HepG2 (cell line): ENCODE results near the gene CASP5. TPM values are rescaled to one million over a fixed set of nuclear protein-coding genes. Genes with fewer than 3 reads are reported as not detected.

ENCODE experiments used
- ATAC-seq: fragments of 200-7000 bp; cut with Tn5 transposase; 3 replicates; pipeline ENCODE4 v1.9.1; 2020; ENCODE audit warnings: mild to moderate bottlenecking, moderate library complexity
- BruUV-seq: library from RNA; stranded (reverse); fragments of 400-500 nt; replicated peaks from 2 replicates; lab custom pipeline; 2021; lab: Mats Ljungman, UMichigan
- CTCF ChIA-PET: fragments of 300-600 bp; formaldehyde crosslinking; extraction: SDS; loops from one replicate; lab custom pipeline; 2021; ENCODE audit warnings: low total read pairs, inconsistent platforms, low intra/inter-chr PET ratio; lab: Yijun Ruan, JAX
- POLR2A ChIA-PET: fragments of 350-600 bp; sonication (Branson Sonifier 250); formaldehyde crosslinking; loops from one replicate; lab custom pipeline; 2020; ENCODE audit warnings: antibody characterized with exemption, inconsistent platforms; lab: Yijun Ruan, JAX
- DNase-seq: peaks from one replicate; pipeline ENCODE4 v3.0.0-alpha.2; 2015; ENCODE audit warnings: low spot score
- FAIRE-seq: peaks from 3 replicates; lab custom pipeline; 2011; peaks lifted over from hg19 to GRCh38; lab: Jason Lieb, UNC
- H2AFZ ChIP-seq: one replicate; pipeline ENCODE4 v1.6.1; 2011; ENCODE audit warnings: low read length, inconsistent platforms
- H3K27ac ChIP-seq: fragments of 300-600 bp; 3 replicates; pipeline ENCODE4 v1.8.0; 2011; ENCODE audit warnings: mixed run types, mild to moderate bottlenecking, mixed read lengths, low read length, inconsistent platforms; ENCODE audit not compliant: insufficient read depth; ENCODE audit errors: extremely low read length
- H3K27me3 ChIP-seq, 2 experiments: fragments of 200-600 bp in 1 of 2; 2 replicates in 1 of 2; 3 replicates in 1 of 2; pipeline versions ENCODE4 v1.6.0 to v1.8.0; 2011; ENCODE audit warnings: low read length in 2 of 2, mild to moderate bottlenecking in 2 of 2, moderate library complexity in 2 of 2, inconsistent platforms in 1 of 2; ENCODE audit not compliant: insufficient read depth in 2 of 2, control insufficient read depth in 1 of 2
- H3K36me3 ChIP-seq, 2 experiments: fragments of 200-600 bp in 1 of 2; replicated peaks in 1 of 2; 2 replicates in 1 of 2; 3 replicates in 1 of 2; pipeline versions ENCODE4 v1.5.1 to v1.8.0; 2011; ENCODE audit warnings: low read length in 2 of 2, inconsistent platforms in 1 of 2; ENCODE audit not compliant: insufficient read depth in 2 of 2, control insufficient read depth in 1 of 2
- H3K4me1 ChIP-seq: 2 replicates; pipeline ENCODE4 v1.5.1; 2012; ENCODE audit warnings: low read length, inconsistent platforms; ENCODE audit not compliant: insufficient read depth
- H3K4me2 ChIP-seq: 2 replicates; pipeline ENCODE4 v1.6.0; 2011; ENCODE audit warnings: low read depth, low read length, inconsistent platforms
- H3K4me3 ChIP-seq, 3 experiments: fragments of 200-600 bp in 1 of 3; sonication (generic), shearing (Covaris generic) in 1 of 3; replicated peaks in 1 of 3; 2 replicates each; pipeline ENCODE4 v1.5.1; 2011 to 2016; ENCODE audit warnings: low read length in 3 of 3, inconsistent platforms in 2 of 3, low read depth in 2 of 3, mild to moderate bottlenecking in 2 of 3, control low read depth in 1 of 3, mixed read lengths in 1 of 3; ENCODE audit not compliant: insufficient read depth in 1 of 3
- H3K79me2 ChIP-seq: one replicate; pipeline ENCODE4 v1.6.1; 2011; ENCODE audit warnings: low read length, inconsistent platforms; ENCODE audit not compliant: insufficient read depth
- H3K9ac ChIP-seq: 2 replicates; pipeline ENCODE4 v1.6.0; 2011; ENCODE audit warnings: mild to moderate bottlenecking, low read depth, low read length, inconsistent platforms; ENCODE audit not compliant: insufficient read depth
- H3K9me3 ChIP-seq: 2 replicates; pipeline ENCODE4 v1.5.1; 2012; ENCODE audit warnings: mild to moderate bottlenecking, low read length
- H4K20me1 ChIP-seq: 2 replicates; pipeline ENCODE4 v1.6.0; 2011; ENCODE audit warnings: inconsistent platforms, mild to moderate bottlenecking, low read length, moderate library complexity; ENCODE audit not compliant: insufficient read depth
- KMT2B ChIP-seq: IDR thresholded peaks from 2 replicates; pipeline ENCODE4 v1.6.1; 2016; ENCODE audit warnings: missing genetic modification reagents, missing compliant biosample characterization
- RAD21 ChIP-seq: fragments of 450-650 bp; formaldehyde crosslinking; IDR thresholded peaks from 2 replicates; pipeline ENCODE4 v1.5.0; 2020; ENCODE audit warnings: mild to moderate bottlenecking
- SMC3 ChIP-seq: IDR thresholded peaks from 2 replicates; pipeline ENCODE4 v1.6.1; 2011; ENCODE audit warnings: low read length, improper control_type of control experiment
- STAG1 ChIP-seq: sonication (generic); formaldehyde crosslinking; IDR thresholded peaks from 2 replicates; pipeline ENCODE4 v1.4.0; 2020; ENCODE audit warnings: missing genetic modification reagents
- TFE3 ChIP-seq: IDR thresholded peaks from 2 replicates; pipeline ENCODE4 v1.6.1; 2016
- WGBS: methylation state at CpG from one replicate; pipeline ENCODE4 v1.1.6; 2017; ENCODE audit warnings: low lambda C conversion rate; 5-methylcytosine and 5-hydroxymethylcytosine counted together
- in situ Hi-C: cut with HindIII; loops from 2 replicates; pipeline ENCODE4 v1.10.0; 2017; ENCODE audit warnings: low pct_unique_long_range_greater_than_20kb; ENCODE audit not compliant: extremely low pct_ligation_motif_present
- intact Hi-C: fragments of 100-400 bp; cut with micrococcal nuclease; formaldehyde crosslinking; loops from one replicate; pipeline ENCODE4 v1.10.0; 2022; ENCODE audit not compliant: unreplicated experiment
- polyA plus RNA-seq, 8 experiments: library from polyadenylated mRNA; depleted of rRNA in 3 of 8; stranded (reverse) in 7 of 8; unstranded in 1 of 8; fragments of >200 nt; fragmentation: Illumina TruSeq in 4 of 8; extraction: Trizol in 4 of 8; gene quantifications; 2 replicates each; pipeline versions ENCODE4 v1.2.1 to v1.2.3, GENCODE V29; 2011 to 2016; ENCODE audit warnings: low read depth in 4 of 8, missing spikeins in 1 of 8, mixed read lengths in 1 of 8; ENCODE audit not compliant: insufficient read depth in 1 of 8
- total RNA-seq, 5 experiments: library from RNA; depleted of rRNA; stranded (reverse); fragments of >200 nt; fragmentation: Illumina TruSeq; extraction: Trizol; gene quantifications; 2 replicates each; pipeline ENCODE4 v1.2.3, GENCODE V29; 2016; ENCODE audit warnings: low read depth in 1 of 5
- TF ChIP-seq, protein P1 (sequence below): sonication (generic); formaldehyde crosslinking; IDR thresholded peaks from 2 replicates; pipeline ENCODE4 v1.5.0; 2020; ENCODE audit warnings: mild to moderate bottlenecking, missing genetic modification reagents, moderate library complexity
- TF ChIP-seq, protein P2 (sequence below): sonication (generic); formaldehyde crosslinking; IDR thresholded peaks from 2 replicates; pipeline ENCODE4 v1.5.0; 2020; ENCODE audit warnings: missing genetic modification reagents, mild to moderate bottlenecking, borderline replicate concordance

CASP5 gene
- total and polyA plus RNA-seq, 2 of the 13 experiments (the other 11 are each of a cell fraction or from before 2014, with no cell fraction given) = not detected

DNA sequence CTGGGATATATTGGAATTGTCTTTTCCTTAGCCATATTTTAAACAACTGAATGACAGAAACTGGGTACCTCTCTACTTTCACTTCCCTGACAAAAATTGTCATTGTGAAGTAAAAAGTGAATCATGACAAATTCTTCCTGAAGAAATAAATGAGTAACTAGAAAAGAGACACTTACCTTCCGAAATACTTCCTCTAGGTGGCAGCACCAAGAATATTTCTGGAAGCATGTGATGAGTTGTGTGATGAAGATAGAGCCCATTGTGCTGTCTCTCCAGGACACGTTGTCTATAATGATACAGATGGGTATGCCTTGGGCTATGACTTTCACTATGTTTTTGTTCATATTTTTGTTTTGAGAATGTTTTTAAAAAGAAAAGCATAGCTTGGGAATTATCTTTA lies 76.1 kb downstream of the CASP5 start:
- ChIA-PET CTCF (no interaction called here), POLR2A (no interaction called here)
- WGBS = 32% methylated on average over 2 of the region's 2 CpGs
- intact Hi-C loops (loop anchor here (10.0 kb wide), 1 partner anchor 368 kb away; no protein-coding TSS in a partner anchor), in situ Hi-C loops (no loop called here)
- no peak overlapping the region for H3K27ac ChIP-seq
- H2AFZ ChIP-seq = no peak overlapping the region
- DNase-seq (peak; percentile 78), FAIRE-seq (peak; percentile 51), ATAC-seq (peak; percentile 89)
- H3K9me3 ChIP-seq = no peaks in the 10 kb centered on the region
- no peak overlapping the region for H3K4me2 ChIP-seq
- no peak overlapping the region for H3K4me3 ChIP-seq
- no peaks in the 10 kb centered on the region for H4K20me1 ChIP-seq
- H3K27me3 ChIP-seq = no peaks in the 10 kb centered on the region
- H3K79me2 ChIP-seq = no peaks in the 10 kb centered on the region
- TF ChIP-seq, protein P1, sequence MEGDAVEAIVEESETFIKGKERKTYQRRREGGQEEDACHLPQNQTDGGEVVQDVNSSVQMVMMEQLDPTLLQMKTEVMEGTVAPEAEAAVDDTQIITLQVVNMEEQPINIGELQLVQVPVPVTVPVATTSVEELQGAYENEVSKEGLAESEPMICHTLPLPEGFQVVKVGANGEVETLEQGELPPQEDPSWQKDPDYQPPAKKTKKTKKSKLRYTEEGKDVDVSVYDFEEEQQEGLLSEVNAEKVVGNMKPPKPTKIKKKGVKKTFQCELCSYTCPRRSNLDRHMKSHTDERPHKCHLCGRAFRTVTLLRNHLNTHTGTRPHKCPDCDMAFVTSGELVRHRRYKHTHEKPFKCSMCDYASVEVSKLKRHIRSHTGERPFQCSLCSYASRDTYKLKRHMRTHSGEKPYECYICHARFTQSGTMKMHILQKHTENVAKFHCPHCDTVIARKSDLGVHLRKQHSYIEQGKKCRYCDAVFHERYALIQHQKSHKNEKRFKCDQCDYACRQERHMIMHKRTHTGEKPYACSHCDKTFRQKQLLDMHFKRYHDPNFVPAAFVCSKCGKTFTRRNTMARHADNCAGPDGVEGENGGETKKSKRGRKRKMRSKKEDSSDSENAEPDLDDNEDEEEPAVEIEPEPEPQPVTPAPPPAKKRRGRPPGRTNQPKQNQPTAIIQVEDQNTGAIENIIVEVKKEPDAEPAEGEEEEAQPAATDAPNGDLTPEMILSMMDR (CRISPR knock-in tag) = peak; percentile 54
- TF ChIP-seq STAG1 (peak; percentile 70), SMC3 (peak; percentile 57), RAD21 (CRISPR knock-in tag) (peak; percentile 62), KMT2B (CRISPR knock-in tag) (no peak), TFE3 (CRISPR knock-in tag) (0 out of 2 replicates have a peak, but pooled peaks have one; percentile 29)
- TF ChIP-seq, protein P2, sequence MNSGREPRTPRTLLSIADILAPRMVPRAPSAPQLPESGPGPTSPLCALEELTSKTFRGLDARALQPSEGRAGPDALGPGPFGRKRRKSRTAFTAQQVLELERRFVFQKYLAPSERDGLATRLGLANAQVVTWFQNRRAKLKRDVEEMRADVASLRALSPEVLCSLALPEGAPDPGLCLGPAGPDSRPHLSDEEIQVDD = no peak
- H3K36me3 ChIP-seq = peaks cover 7 to 35% of the 10 kb centered on the region in 2 experiments
- H3K9ac ChIP-seq = no peak overlapping the region
- H3K4me1 ChIP-seq = peaks cover 15% of the 10 kb centered on the region
- BruUV-seq = no TSS peak

Other genes with a start within 250 kb of the CASP5 start
- not detected in 2 replicates for gene CASP12, start 124.7 kb downstream of the CASP5 start, total RNA-seq (2016; rRNA removed; fragmentation: Illumina TruSeq; extraction: Trizol)
- not detected in 2 replicates for gene CASP12, start 124.7 kb downstream of the CASP5 start, polyA plus RNA-seq (2011; rRNA removed)
- 69.8 and 98.1 TPM in 2 replicates for gene CASP4, start 54.6 kb downstream of the CASP5 start, total RNA-seq (2016; rRNA removed; fragmentation: Illumina TruSeq; extraction: Trizol)
- gene CASP4, start 54.6 kb downstream of the CASP5 start, polyA plus RNA-seq (2011; rRNA removed) = 51.6 and 56.4 TPM in 2 replicates
- 5.2 and 6.6 TPM in 2 replicates for gene CASP1, start 12.0 kb upstream of the CASP5 start, total RNA-seq (2016; rRNA removed; fragmentation: Illumina TruSeq; extraction: Trizol)
- gene CASP1, start 12.0 kb upstream of the CASP5 start, polyA plus RNA-seq (2011; rRNA removed) = 0.34 and 0.85 TPM in 2 replicates
- gene CARD16, start 22.2 kb upstream of the CASP5 start, total RNA-seq (2016; rRNA removed; fragmentation: Illumina TruSeq; extraction: Trizol) = 0.53 TPM in 1 of 2 replicates, not detected in the other
- gene CARD16, start 22.2 kb upstream of the CASP5 start, polyA plus RNA-seq (2011; rRNA removed) = 0.34 and 0.48 TPM in 2 replicates
- not detected in 2 replicates for gene CARD18, start 116.6 kb upstream of the CASP5 start, total RNA-seq (2016; rRNA removed; fragmentation: Illumina TruSeq; extraction: Trizol)
- gene CARD18, start 116.6 kb upstream of the CASP5 start, polyA plus RNA-seq (2011; rRNA removed) = not detected in 2 replicates